ENCODE measurements around the gene COG5.

The COG5 gene

GRCh38 chr7:107390916-107391315 lies 172.8 kb downstream of the COG5 start:
- peaks cover 3% of the 10 kb centered on the region; the same call in 1 of the 2 replicates for H3K36me3 ChIP-seq (ENCODE audit: insufficient read depth, low read length)
- no peak overlapping the region for H3K4me2 ChIP-seq (ENCODE audit: low read depth, low read length, poor library complexity, severe bottlenecking)
- no peak overlapping the region for H3K4me3 ChIP-seq (ENCODE audit: low read length, poor library complexity, severe bottlenecking)
- H3K9me3 ChIP-seq (ENCODE audit: insufficient read depth, low read depth, low read length): no peaks in the 10 kb centered on the region
- H3K4me1 ChIP-seq (ENCODE audit: insufficient read depth, low read length, poor library complexity, severe bottlenecking): peaks cover 18% of the 10 kb centered on the region
- no peak for TF ChIP-seq CTCF (conservative IDR thresholded peaks at IDR 0.05; ENCODE audit: low read length)
- TF ChIP-seq EZH2phosphoT487 (IDR thresholded peaks at IDR 0.05; ENCODE audit: borderline replicate concordance): no peak
- no peak overlapping the region for H2AFZ ChIP-seq (ENCODE audit: low read length)
- H3F3A ChIP-seq (ENCODE audit: low read depth): no peaks in the 10 kb centered on the region
- no peaks in the 10 kb centered on the region for H3K9me2 ChIP-seq (replicated peaks; ENCODE audit: low read depth, low read length)
- no peaks in the 10 kb centered on the region for H3K27me3 ChIP-seq (ENCODE audit: insufficient read depth, low read length, poor library complexity, severe bottlenecking)
- no peaks in the 10 kb centered on the region for H3K79me2 ChIP-seq (ENCODE audit: insufficient read depth, low read length)
- H3K9ac ChIP-seq (ENCODE audit: low read depth, low read length, poor library complexity, severe bottlenecking): no peak overlapping the region
- no peaks in the 10 kb centered on the region for H4K20me1 ChIP-seq (ENCODE audit: insufficient read depth, low read length, poor library complexity, severe bottlenecking)

GRCh38 chr7:107388604-107389003 lies 175.1 kb downstream of the COG5 start:
- H3K9ac ChIP-seq (ENCODE audit: low read depth, low read length, poor library complexity, severe bottlenecking): no peak overlapping the region
- H3K4me1 ChIP-seq (ENCODE audit: insufficient read depth, low read length, poor library complexity, severe bottlenecking): peaks cover 18% of the 10 kb centered on the region
- H3F3A ChIP-seq (ENCODE audit: low read depth): no peaks in the 10 kb centered on the region
- H2AFZ ChIP-seq (ENCODE audit: low read length): no peak overlapping the region
- H3K27me3 ChIP-seq (ENCODE audit: insufficient read depth, low read length, poor library complexity, severe bottlenecking): no peaks in the 10 kb centered on the region
- peaks cover 3% of the 10 kb centered on the region; the same call in 1 of the 2 replicates for H3K36me3 ChIP-seq (ENCODE audit: insufficient read depth, low read length)
- no peak overlapping the region for H3K4me2 ChIP-seq (ENCODE audit: low read depth, low read length, poor library complexity, severe bottlenecking)
- TF ChIP-seq CTCF (conservative IDR thresholded peaks at IDR 0.05; ENCODE audit: low read length) (no peak), EZH2phosphoT487 (IDR thresholded peaks at IDR 0.05; ENCODE audit: borderline replicate concordance) (no peak)
- H3K9me2 ChIP-seq (replicated peaks; ENCODE audit: low read depth, low read length): no peaks in the 10 kb centered on the region
- no peaks in the 10 kb centered on the region for H3K9me3 ChIP-seq (ENCODE audit: insufficient read depth, low read depth, low read length)
- H3K4me3 ChIP-seq (ENCODE audit: low read length, poor library complexity, severe bottlenecking): no peak overlapping the region
- no peaks in the 10 kb centered on the region for H3K79me2 ChIP-seq (ENCODE audit: insufficient read depth, low read length)
- H4K20me1 ChIP-seq (ENCODE audit: insufficient read depth, low read length, poor library complexity, severe bottlenecking): no peaks in the 10 kb centered on the region

- Histone ChIP-seq H4K20me1 (ENCODE audit: insufficient read depth, low read length, poor library complexity, severe bottlenecking) (no peaks in the 10 kb centered on the region), H3K9me3 (ENCODE audit: insufficient read depth, low read depth, low read length) (no peaks in the 10 kb centered on the region), H3F3A (ENCODE audit: low read depth) (no peaks in the 10 kb centered on the region), H3K27me3 (ENCODE audit: insufficient read depth, low read length, poor library complexity, severe bottlenecking) (no peaks in the 10 kb centered on the region), H3K79me2 (ENCODE audit: insufficient read depth, low read length) (no peaks in the 10 kb centered on the region), H3K36me3 (ENCODE audit: insufficient read depth, low read length) (peaks cover 3% of the 10 kb centered on the region; the same call in 1 of the 2 replicates), H2AFZ (ENCODE audit: low read length) (no peak overlapping the region), H3K4me1 (ENCODE audit: insufficient read depth, low read length, poor library complexity, severe bottlenecking) (peaks cover 18% of the 10 kb centered on the region), H3K4me3 (ENCODE audit: low read length, poor library complexity, severe bottlenecking) (peak overlapping the region; percentile 10), H3K9ac (ENCODE audit: low read depth, low read length, poor library complexity, severe bottlenecking) (peak overlapping the region; percentile 19), H3K4me2 (ENCODE audit: low read depth, low read length, poor library complexity, severe bottlenecking) (peak overlapping the region; percentile 53), H3K9me2 (replicated peaks; ENCODE audit: low read depth, low read length) (no peaks in the 10 kb centered on the region)
- TF ChIP-seq CTCF (conservative IDR thresholded peaks at IDR 0.05; ENCODE audit: low read length) (no peak), EZH2phosphoT487 (IDR thresholded peaks at IDR 0.05; ENCODE audit: borderline replicate concordance) (no peak)
These were observed 176.0 kb downstream of the COG5 start for GRCh38 chr7:107387573-107388219.

Measured in Loucy (cell line).